ENCODE measurements around the gene HOXB4.

Gene HOXB4

GRCh38 chr17:48528936-48529682 lies 49.0 kb downstream of the HOXB4 start:
- DNase-seq: no peak

GRCh38 chr17:48528153-48528935 lies 49.8 kb downstream of the HOXB4 start:
- no peak for DNase-seq

GRCh38 chr17:48527547-48527932 lies 50.6 kb downstream of the HOXB4 start:
- no peak for DNase-seq

GRCh38 chr17:48526608-48527546 lies 51.3 kb downstream of the HOXB4 start:
- no peak for DNase-seq

Data from suppressor macrophage (primary cell).